GM12872 (cell line): Measurements from ENCODE around the gene DCAF7.

Source experiments
- TF ChIP-seq, protein P1 (sequence below): IDR thresholded peaks from 3 replicates; pipeline ENCODE4 v1.5.1; 2011; ENCODE audit warnings: low read depth, mild to moderate bottlenecking, low read length, moderate library complexity; ENCODE audit not compliant: insufficient read depth

Gene DCAF7

DNA sequence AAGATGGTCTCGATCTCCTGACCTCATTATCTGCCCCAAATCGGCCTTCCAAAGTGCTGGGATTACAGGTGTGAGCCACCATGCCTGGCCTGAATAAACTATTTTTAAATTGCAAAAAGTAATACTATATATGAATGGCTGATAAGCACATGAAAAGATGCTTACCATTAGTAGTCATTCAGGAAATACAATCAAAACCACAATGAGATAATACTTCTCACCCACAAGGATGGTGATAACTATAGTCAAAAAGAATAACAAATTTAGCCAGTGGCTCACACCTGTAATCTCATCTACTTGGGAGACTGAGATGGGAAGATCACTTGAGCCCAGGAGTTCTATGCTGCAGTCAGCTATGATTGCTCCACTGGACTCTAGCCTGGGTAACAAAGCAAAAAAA, 48.0 kb downstream of the DCAF7 start:
- TF ChIP-seq, protein P1, sequence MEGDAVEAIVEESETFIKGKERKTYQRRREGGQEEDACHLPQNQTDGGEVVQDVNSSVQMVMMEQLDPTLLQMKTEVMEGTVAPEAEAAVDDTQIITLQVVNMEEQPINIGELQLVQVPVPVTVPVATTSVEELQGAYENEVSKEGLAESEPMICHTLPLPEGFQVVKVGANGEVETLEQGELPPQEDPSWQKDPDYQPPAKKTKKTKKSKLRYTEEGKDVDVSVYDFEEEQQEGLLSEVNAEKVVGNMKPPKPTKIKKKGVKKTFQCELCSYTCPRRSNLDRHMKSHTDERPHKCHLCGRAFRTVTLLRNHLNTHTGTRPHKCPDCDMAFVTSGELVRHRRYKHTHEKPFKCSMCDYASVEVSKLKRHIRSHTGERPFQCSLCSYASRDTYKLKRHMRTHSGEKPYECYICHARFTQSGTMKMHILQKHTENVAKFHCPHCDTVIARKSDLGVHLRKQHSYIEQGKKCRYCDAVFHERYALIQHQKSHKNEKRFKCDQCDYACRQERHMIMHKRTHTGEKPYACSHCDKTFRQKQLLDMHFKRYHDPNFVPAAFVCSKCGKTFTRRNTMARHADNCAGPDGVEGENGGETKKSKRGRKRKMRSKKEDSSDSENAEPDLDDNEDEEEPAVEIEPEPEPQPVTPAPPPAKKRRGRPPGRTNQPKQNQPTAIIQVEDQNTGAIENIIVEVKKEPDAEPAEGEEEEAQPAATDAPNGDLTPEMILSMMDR: no peak

DNA sequence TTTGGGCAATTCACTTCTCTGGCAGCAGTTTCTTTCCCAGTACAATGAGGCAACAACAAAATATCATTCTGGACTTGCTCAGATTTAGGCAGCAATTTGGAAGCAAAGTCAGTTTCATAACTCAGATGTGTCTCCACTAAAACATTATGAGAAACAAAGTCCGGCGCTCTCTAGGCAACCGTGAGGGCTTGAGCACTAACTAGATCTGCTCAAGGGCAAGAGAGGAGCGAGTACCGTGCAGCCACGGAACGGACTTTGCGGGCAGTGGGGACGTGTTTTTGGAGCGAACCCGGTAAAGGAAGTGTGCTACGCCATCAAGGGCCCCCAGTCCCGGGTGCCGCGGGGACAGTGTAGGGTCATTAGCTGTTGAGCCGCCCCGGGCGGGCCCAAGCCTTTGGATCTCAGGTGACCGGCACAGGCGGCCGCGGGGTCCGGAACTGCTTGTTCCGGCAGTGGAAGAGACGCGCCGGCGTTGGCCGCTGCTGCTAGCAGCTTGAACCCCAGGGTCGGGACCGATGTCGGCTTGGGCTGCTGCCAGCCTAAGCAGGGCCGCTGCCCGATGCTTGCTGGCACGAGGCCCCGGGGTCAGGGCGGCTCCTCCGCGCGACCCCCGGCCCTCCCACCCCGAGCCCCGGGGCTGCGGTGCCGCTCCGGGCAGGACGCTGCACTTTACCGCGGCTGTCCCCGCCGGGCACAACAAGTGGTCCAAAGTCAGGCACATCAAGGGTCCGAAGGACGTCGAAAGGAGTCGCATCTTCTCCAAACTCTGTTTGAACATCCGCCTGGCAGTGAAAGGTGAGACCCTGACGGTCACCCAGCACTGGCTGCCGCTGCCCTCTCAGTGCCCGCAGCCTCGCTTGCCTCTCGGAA, 50.5 kb downstream of the DCAF7 start, which contains the start of gene TACO1:
TSS of gene TACO1 (plus strand) at position 327 of the 870 bp plus-strand sequence. CDS start at position 516, 189 bp downstream.
- TF ChIP-seq, protein P1: no peak

DNA sequence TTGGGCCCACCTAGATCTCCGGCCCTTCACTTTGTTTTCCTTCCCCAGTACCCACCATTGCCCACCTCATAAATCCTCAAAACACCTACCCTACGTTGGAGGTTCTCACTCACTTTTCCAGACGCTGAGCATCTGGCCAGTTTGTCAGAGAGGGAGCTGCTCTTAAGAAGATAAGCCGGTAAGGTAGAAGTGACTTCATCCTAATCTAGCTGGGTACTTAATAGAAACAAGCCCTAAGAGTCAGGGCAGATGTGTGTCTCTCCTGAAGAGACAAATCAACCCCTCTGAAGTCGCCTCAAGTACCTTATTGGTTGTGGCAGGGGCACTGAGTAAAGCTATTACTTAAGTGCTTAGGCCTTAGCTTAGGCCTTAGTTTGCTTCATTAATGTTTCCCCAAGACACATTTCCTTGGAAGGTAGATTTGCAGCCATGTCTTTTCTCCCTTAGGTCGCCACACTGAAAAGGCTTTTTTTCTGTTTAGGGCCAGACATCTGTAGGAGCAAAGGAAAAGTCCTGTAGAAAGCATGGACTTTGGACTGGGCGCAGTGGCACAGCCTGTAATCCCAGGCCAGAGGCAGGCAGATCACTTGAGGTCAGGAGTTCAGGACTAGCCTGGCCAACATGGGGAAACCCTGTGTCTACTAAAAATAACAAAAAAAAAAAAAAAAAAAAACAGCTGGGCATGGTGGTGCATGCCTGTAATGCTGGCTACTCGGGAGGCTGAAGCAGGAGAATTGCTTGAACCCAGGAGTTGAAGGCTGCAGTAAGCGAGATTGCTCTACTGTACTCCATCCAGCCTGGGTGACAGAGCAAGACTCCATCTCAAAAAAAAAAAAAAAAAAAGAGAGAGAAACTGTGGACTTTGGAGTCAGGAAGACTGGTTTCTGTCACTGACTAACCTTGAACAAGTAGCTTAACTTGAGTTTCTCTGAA, 51.4 kb downstream of the DCAF7 start:
- TF ChIP-seq, protein P1: no peak

DNA sequence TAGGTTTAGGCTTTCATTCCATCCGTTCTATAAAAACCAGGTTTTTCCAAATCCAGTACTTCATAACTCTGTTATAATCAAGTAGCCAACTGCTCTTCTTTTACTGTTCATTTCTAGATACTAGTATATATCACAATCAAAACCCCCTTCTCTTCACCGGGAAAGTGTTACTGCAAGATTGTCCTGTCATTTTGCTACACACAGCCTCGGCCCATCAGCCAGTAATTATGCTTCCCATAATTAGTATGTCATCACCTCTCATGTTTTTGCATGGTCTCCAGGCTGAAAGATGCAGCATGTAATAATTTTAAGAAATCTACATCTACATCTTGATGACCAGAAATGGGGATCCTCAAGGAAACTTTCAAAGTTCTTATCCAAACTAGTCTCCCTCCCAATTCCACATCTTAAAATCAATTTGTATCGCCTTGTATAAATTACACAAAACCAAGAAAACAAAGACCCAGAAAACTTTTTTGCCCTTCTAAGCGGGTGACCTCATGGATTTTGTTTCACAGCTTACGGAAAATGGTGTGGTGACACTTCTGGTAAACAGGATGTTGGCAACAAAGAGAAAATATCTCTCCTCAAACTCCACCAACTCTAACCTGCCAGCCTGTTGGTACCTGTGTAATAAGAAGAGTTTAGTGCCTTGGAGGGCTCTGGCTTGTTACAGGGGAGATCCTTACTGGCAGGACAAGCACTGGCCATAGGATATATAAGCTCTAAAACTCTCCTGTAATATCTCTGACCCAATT, 59.7 kb downstream of the DCAF7 start:
- TF ChIP-seq, protein P1: no peak

DNA sequence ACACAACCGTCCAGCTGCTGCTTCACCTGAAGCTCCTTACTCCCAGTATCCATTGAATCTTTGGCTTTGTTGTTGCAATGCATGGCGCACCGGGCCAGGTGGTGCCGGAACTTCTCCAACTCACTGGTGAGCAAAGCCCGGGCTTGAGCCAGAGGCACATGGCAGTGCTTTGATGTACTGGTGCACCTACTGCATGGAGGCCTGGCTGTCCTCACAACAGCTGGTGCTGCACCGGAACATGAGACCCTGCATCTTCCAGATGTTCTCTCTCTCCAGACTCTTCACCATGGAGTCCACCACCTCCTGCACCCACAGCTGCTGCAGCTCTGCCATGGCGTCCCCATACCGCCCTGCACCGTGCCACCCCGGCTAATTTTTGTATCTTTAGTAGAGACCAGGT, 60.6 kb downstream of the DCAF7 start:
- TF ChIP-seq, protein P1: no peak

DNA sequence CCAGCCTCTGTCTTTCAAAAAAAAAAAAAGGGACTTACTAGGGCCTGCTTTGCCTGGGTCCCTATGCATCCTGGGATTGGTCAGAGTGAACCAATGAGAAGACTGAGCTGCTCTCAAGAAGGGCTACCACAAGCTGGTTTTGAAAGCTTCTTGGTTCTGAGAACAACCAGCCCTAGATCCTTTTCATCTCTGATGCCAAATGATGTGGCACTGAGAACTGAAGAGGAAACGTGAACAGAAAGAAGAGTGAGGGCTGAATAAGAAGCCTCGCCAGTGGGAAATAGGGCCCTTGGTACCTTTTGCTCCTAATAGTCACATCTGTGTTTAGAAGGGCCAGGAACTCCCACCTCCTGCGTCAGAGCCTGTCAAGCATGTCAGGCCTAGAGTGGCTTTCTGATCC, 61.1 kb downstream of the DCAF7 start:
- TF ChIP-seq, protein P1: no peak
